CD4-positive, alpha-beta T cell treated with Interleukin-15 for 4 hours (primary cell): ENCODE results near the gene ANKRD40.

Experiments used
- DNase-seq: peaks from one replicate; pipeline ENCODE4 v3.0.0-alpha.2; 2020; ENCODE audit warnings: low spot score

The ANKRD40 gene

GRCh38 chr17:50668025-50668837 lies 39.5 kb downstream of the ANKRD40 start:
- no peak for DNase-seq

- DNase-seq: no peak
Measured at GRCh38 chr17:50667259-50668024, 40.3 kb downstream of the ANKRD40 start.

- no peak for DNase-seq
Measured at GRCh38 chr17:50666316-50666715, 41.4 kb downstream of the ANKRD40 start.

GRCh38 chr17:50665838-50666237 lies 41.9 kb downstream of the ANKRD40 start:
- DNase-seq: no peak

- no peak for DNase-seq
Measured at GRCh38 chr17:50664788-50665458, 42.8 kb downstream of the ANKRD40 start.

- DNase-seq: no peak
Measured at GRCh38 chr17:50663812-50664374, 43.8 kb downstream of the ANKRD40 start.

- DNase-seq: no peak
Measured at GRCh38 chr17:50662632-50663225, 45.0 kb downstream of the ANKRD40 start.

- DNase-seq: no peak
Measured at GRCh38 chr17:50661795-50662391, 45.8 kb downstream of the ANKRD40 start.

GRCh38 chr17:50661348-50661747 lies 46.4 kb downstream of the ANKRD40 start:
- no peak for DNase-seq

- no peak for DNase-seq
Measured at GRCh38 chr17:50660887-50661345, 46.8 kb downstream of the ANKRD40 start.

- DNase-seq: no peak
Measured at GRCh38 chr17:50660042-50660886, 47.5 kb downstream of the ANKRD40 start.

GRCh38 chr17:50659179-50659578 lies 48.5 kb downstream of the ANKRD40 start:
- DNase-seq: no peak

GRCh38 chr17:50658616-50659015 lies 49.1 kb downstream of the ANKRD40 start:
- DNase-seq: no peak

GRCh38 chr17:50657627-50658026 lies 50.1 kb downstream of the ANKRD40 start:
- DNase-seq: no peak

- DNase-seq: no peak
Measured at GRCh38 chr17:50657054-50657453, 50.7 kb downstream of the ANKRD40 start.

GRCh38 chr17:50656509-50656908 lies 51.2 kb downstream of the ANKRD40 start:
- no peak for DNase-seq

GRCh38 chr17:50653738-50654137 lies 54.0 kb downstream of the ANKRD40 start:
- DNase-seq: no peak

GRCh38 chr17:50651661-50652060 lies 56.1 kb downstream of the ANKRD40 start:
- no peak for DNase-seq

GRCh38 chr17:50649042-50649908 lies 58.4 kb downstream of the ANKRD40 start:
- DNase-seq: no peak

- no peak for DNase-seq
Measured at GRCh38 chr17:50647187-50647586, 60.5 kb downstream of the ANKRD40 start.
